Stimulated activated CD8-positive, alpha-beta memory T cell treated with anti-CD3 and anti-CD28 coated beads, Interleukin-12 subunit alpha, Interleukin-12 subunit beta, amount 100 ng/mL, for 1 hour (primary cell): Measurements from ENCODE around the gene CHST6.
"Not testable (repeated sequence)": the region's sequence is repeated elsewhere in the genome, so short reads cannot be mapped to it uniquely, and the experiment has no call there.

ENCODE experiments used
- DNase-seq: peaks from one replicate; pipeline ENCODE4 v3.0.0-alpha.2; 2020; ENCODE audit warnings: low read depth

Gene CHST6

DNA sequence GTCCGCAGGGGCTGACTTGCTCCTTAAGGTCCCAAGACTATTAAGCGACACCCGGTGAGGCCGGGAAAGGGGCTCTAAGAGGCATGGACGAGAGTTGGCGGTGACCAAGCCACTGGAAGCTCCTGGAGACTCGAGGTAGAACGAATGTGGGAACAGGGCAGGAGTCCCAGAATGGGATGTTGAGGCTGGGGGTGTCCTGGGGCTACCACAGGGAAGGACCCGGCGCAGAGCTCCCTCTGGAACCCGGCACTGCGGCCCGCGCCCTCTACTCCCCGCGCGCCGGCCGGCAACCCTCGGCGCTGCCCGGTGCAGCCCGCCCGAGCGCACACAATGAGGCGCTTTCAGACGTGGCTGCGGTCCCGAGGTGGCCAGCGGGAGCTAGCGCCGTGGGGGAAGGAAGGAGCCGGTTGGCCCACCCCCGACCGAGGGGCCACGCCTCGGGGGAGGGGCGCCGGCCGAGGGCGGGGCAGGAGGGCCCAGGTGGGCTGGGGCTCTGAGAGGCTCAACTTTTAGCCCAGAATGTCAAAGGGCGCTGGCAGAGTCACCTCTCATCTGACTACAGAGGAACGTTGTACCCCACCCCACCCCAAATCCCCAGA is at the start of gene CHST6:
Gene CHST6, minus strand, starts transcription at position 366 of the 599 bp plus-strand sequence. CDS start 15,613 bp downstream, outside the sequence.
- no peak for DNase-seq

GRCh38 chr16:75542462-75542861 is 47.2 kb upstream of the CHST6 start:
- DNase-seq: not testable (repeated sequence)

GRCh38 chr16:75541236-75541635 is 46.0 kb upstream of the CHST6 start:
- DNase-seq: no peak

DNA sequence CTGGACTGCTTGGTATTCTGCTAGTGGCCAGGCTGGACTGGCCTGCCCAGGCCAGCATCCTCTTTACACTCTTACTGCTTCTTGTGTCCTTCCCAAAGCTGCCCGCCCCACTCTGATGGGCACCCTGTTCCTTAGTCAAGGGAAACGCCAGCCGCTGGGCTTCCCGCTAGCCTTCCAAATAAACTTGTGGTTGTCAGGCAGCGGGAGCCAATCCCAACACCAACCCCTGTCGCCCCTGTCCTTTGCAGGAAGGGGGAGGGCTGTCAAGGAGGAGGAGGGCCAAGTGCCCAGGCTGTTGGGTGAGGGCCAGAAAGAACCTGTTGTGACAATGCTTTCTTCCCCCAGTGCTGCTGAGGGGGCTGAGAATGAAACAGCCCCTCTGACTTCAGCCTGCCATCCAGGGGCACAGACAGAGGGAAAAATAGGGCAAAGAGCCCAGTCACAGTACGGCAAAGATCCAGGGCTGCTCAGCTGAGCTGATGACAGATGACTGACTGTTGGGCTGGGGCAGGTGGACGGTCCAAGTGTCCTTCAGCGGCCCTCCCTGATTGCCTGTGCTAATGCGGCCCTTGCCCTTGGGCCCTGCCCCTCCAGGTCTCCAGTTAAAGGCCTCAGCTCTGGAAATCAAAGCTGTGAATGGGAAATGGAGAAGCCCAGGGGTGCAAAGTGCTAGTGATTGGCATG is 43.8 kb upstream of the CHST6 start:
- DNase-seq: not testable (repeated sequence)

DNA sequence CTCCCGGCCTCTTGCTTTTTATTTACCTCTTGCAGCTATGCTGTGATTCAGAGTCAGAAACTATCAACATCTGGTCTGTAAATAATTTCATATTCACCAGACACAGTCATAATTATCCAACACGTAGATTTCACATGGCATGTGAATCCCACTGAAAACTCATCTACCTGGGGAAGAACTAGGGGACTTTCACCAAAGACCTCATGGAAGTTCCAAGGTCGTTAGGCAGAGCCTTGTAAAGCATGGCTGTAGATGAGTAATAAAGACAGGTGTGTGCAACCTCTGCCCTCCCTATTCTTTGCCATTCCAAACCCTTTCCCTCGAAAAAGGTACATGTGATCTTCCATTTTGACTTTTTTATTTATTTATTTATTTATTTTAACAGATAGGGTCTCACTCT is 42.5 kb upstream of the CHST6 start:
- DNase-seq: no peak

- no peak for DNase-seq
These were observed 40.7 kb upstream of the CHST6 start, which contains the start of gene CHST5 for GRCh38 chr16:75535901-75536300. CHST5 (minus strand) TSS chr16:75536108; CDS start chr16:75530384, 5,724 bp downstream.

DNA sequence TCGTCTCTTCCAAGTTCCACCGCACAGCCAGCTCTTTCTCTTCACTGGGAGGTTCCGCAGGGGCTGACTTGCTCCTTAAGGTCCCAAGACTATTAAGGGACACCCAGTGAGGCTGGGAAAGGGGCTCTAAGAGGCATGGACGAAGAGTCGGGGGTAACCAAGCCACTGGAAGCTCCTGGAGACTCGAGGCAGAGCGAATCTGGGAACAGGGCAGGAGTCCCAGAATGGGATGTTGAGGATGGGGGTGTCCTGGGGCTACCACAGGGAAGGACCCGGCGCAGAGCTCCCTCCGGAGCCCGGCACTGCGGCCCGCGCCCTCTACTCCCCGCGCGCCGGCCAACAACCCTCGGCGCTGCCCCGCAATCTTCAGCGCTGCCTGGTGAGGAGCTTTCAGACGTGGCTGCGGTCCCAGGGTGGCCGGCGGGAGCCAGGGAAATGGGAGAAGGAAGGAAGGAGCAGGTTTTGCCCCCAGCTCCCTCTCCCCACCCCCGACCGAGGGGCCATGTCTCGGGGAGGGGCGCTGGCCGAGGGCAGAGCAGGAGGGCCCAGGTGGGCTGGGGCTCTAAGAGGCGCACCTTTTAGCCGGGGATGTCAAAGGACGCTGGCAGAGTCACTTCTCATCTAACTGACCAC is 40.1 kb upstream of the CHST6 start:
- no peak for DNase-seq

DNA sequence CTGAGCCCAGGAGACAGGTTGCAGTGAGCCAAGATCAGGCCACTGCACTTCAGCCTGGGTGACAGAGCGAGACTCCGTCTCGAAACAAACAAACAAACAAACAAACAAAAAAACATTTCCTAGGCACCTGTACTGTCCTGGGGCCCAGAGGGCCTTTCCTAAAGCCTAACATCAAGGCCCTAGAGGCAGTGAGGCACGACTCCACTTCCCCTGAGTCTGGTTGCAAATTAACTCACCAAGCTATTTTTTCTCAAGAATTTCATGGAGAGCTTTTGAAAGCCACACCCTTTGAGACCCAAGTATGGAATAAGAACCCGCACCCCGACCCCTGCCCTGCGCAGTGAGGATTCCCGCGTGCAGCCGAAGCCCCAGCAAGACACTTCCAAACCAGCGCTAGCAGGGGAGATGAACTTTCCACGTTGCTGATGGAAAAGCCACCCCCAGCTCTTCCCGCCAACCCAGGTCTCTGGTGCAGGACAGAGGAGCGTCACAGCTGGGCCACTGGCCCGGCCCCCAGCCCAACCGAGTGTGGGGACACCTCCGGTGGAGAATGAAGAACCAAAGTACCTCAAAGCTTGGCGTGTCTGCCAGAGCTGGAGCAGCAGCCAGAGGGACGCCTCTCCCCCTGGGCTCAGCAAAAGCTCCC is 39.4 kb upstream of the CHST6 start:
- no peak for DNase-seq

DNA sequence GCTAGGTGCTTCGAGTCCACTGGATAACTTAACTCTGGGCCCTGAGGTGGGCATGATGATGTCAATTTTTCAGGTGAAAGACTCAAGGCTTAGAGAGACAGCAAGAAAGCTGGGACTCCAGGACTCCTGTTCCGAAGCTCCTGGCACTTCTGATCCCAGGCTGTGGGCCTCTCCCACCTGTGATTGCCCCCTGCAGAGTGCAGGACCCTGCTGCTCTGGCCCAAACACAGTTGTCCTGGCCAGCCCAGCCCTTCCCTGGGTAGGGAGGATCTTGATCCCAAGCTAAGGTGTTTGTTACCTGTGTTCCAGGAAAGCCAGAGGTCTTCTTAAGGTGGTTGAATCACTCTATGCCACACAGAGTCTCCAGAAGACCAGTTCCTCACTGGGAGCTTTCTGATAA is 37.5 kb upstream of the CHST6 start:
- no peak for DNase-seq

DNA sequence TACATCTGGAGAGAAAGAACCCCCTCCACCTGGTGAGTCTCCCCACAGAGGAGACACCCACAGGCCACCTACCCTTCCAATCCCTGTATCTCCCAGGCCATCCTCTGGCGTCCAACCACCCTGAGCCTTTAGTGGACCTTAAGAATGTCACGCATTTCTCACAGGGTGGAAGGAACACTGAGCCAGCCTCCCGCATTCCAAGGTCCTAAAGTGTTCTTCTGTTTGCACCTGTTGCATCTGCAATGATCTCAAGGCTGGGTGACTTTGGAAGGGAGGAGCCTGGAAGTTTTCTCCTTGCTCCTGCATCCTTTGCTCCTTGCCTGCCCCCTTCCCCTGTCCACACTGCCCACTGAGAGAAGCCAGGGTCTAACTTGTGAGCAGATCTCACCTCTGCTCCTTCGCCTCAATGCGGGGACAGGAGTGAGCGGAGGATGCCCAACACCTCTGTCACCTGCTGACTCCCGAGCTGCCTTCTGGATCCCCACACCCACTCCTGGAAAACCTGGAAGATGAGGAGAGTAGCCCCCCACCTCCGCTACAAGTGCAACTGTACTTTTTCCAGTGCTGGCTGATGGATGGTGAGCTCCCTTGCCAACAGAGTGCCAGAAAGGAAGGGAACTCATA is 37.0 kb upstream of the CHST6 start:
- DNase-seq: no peak

- no peak for DNase-seq
These were observed 34.7 kb upstream of the CHST6 start for GRCh38 chr16:75529959-75530358.

DNA sequence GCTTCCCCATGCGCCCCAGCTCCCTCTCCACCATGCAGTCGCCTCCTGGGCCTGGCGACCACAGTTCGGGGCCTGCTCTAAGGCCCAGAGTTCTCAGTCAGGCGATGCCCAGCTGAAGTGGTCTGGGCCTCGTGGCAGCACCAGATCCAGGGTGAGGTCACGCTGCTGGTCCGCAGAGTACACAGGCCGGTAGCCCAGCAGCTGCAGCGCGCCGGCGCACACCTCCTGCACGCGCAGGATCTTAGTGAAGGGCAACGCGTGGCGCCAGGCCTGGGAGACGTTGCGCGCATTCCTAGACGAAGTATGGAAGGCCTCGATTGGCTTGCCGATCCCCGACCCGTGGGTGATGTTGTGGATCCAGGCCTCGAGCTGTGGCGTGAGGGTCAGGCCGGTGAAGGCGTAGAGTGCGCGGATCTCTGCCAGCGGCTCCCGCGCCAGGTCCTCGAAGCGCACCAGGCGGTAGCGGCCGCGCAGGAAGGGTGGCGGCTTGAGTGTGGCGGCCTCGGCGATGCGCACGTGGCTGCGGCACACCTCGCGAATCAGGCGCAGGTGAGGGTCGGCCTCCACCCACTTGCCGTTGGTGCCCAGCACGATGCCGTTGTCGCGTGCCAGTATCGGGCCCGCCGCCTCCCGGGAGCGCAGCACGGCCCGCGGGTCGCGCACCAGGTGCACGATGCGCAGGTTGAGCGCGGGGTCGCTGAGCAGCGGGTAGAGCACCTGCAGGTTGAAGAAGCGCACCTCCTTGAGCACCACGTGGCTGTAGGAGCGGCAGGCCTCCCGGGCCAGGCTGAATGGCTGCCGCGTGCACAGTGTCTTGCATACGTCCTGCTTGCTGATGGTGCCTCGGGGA is 34.0 kb upstream of the CHST6 start:
- DNase-seq: no peak

GRCh38 chr16:75527825-75528299 is 32.6 kb upstream of the CHST6 start:
- DNase-seq: no peak

- DNase-seq: no peak
These were observed 31.0 kb upstream of the CHST6 start for GRCh38 chr16:75526032-75526790.

GRCh38 chr16:75519175-75519574 is 23.9 kb upstream of the CHST6 start:
- no peak for DNase-seq

DNA sequence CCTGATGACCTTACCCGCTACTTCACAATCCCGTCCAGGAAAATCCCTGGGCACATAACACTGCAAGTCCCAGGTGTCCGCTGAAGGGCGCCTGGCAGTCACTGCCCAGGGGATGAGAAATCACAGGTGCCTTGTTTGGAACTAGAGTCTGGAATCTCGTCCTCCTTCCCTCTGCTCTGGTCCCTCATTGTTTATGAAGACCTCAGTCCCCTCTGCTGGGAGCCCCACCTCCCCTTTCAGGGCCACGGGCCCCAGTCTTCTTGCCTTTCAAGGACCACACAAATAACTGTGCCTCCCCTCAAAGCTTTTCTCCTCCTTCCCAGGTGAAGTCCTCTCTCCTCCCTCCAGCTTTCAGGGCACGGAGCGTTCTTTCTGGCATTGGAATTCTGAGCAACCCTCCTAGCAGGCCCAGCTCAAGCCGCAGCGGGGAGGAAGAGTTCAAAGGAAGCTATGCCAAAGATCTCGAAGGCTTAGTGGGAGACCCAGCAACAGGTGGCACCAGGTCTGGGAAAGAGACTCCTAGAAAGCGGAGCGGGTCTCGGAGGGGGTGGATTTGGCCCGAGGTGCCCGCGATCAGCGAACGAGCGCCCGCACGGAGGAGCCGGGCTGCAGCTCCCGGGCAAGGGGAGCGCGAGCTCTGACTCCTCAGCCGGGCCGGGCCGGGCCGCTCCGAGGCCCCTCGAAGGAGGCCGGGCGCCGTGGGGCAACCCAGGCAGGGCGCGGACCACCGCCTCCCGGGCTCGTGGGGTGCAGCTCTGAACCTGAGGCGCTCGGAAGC is 21.1 kb upstream of the CHST6 start:
- DNase-seq: not testable (repeated sequence)

GRCh38 chr16:75514296-75514695 is 19.1 kb upstream of the CHST6 start:
- no peak for DNase-seq

GRCh38 chr16:75506574-75506973 is 11.3 kb upstream of the CHST6 start:
- DNase-seq: no peak

DNA sequence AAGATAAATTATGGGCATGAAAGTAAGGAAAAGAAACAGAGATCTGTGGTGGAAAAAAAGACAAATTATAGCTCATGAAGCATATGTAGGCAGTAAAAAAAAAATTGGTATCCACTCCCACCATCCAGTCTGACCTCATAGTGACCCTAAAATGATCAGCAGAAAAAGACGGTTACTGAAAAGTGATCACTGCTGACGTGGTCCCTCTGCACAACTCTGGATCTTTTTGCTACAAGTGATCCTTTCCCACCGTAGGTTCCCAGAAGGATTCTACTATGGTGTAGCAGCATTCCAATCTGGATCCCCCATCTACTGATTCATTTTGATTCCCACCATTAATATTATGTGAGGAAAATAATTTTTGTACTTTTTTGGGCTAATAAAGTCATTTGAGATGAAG is 10.9 kb upstream of the CHST6 start:
- no peak for DNase-seq

DNA sequence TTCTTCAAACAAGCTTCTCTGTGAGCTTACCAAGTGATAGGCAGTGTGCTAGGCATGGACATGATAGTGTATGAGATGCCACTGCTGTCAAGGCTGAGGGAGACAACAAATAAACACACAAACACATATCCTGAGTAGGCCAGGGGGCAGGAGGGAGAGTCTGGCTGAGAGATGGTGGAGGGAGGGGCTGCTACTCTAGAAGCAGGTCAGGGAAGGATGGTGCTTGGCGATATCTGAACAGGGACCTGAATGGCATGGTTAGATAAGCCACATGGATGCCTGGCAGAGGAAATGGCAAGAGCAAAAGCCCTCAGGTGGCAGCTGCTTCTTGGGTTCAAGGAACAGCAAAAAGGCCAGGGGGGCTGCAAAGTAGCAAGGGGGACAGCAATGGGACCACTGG is 8.6 kb upstream of the CHST6 start:
- DNase-seq: no peak
